ENCODE data around the gene CPAMD8.

CPAMD8 gene

GRCh38 chr19:16853066-16853465 is 173.5 kb downstream of the CPAMD8 start:
- Mint-ChIP-seq H3K4me1 (no peaks in the 10 kb centered on the region), H3K9me3 (no peaks in the 10 kb centered on the region), H3K27me3 (ENCODE audit: low read depth) (no peaks in the 10 kb centered on the region), H3K36me3 (ENCODE audit: low read depth) (peaks cover 71% of the 10 kb centered on the region), H3K4me3 (no peak overlapping the region), H3K27ac (no peak overlapping the region)
- TF ChIP-seq CTCF (IDR thresholded peaks at IDR 0.05; ENCODE audit: unreplicated experiment in 3 of 3): no peak

GRCh38 chr19:16851031-16851712 is 175.4 kb downstream of the CPAMD8 start:
- no peak for TF ChIP-seq CTCF (IDR thresholded peaks at IDR 0.05; ENCODE audit: unreplicated experiment in 3 of 3)
- Mint-ChIP-seq H3K4me1 (no peaks in the 10 kb centered on the region), H3K9me3 (no peaks in the 10 kb centered on the region), H3K27ac (no peak overlapping the region), H3K27me3 (ENCODE audit: low read depth) (no peaks in the 10 kb centered on the region), H3K4me3 (no peak overlapping the region), H3K36me3 (ENCODE audit: low read depth) (peaks cover 72% of the 10 kb centered on the region)

GRCh38 chr19:16850133-16850532 is 176.5 kb downstream of the CPAMD8 start:
- H3K4me1 Mint-ChIP-seq: no peaks in the 10 kb centered on the region
- H3K27ac Mint-ChIP-seq: no peak overlapping the region
- H3K27me3 Mint-ChIP-seq (ENCODE audit: low read depth): no peaks in the 10 kb centered on the region
- no peak overlapping the region for H3K4me3 Mint-ChIP-seq
- H3K36me3 Mint-ChIP-seq (ENCODE audit: low read depth): peaks cover 79% of the 10 kb centered on the region
- TF ChIP-seq CTCF (IDR thresholded peaks at IDR 0.05; ENCODE audit: unreplicated experiment in 3 of 3): no peak
- no peaks in the 10 kb centered on the region for H3K9me3 Mint-ChIP-seq

GRCh38 chr19:16849168-16849567 is 177.4 kb downstream of the CPAMD8 start:
- Mint-ChIP-seq H3K27ac (no peak overlapping the region), H3K4me3 (no peak overlapping the region), H3K27me3 (ENCODE audit: low read depth) (no peaks in the 10 kb centered on the region), H3K4me1 (no peaks in the 10 kb centered on the region), H3K9me3 (no peaks in the 10 kb centered on the region), H3K36me3 (ENCODE audit: low read depth) (peaks cover 79% of the 10 kb centered on the region)
- TF ChIP-seq CTCF (IDR thresholded peaks at IDR 0.05; ENCODE audit: unreplicated experiment in 3 of 3): no peak

GRCh38 chr19:16847430-16847829 is 179.2 kb downstream of the CPAMD8 start:
- Mint-ChIP-seq H3K4me3 (no peak overlapping the region), H3K9me3 (no peaks in the 10 kb centered on the region)
- no peak for TF ChIP-seq CTCF (IDR thresholded peaks at IDR 0.05; ENCODE audit: unreplicated experiment in 3 of 3)

GRCh38 chr19:16846901-16847300 is 179.7 kb downstream of the CPAMD8 start:
- Mint-ChIP-seq H3K27ac (no peak overlapping the region), H3K9me3 (no peaks in the 10 kb centered on the region), H3K4me1 (no peaks in the 10 kb centered on the region), H3K36me3 (ENCODE audit: low read depth) (peaks cover 74% of the 10 kb centered on the region), H3K4me3 (no peak overlapping the region), H3K27me3 (ENCODE audit: low read depth) (no peaks in the 10 kb centered on the region)
- no peak for TF ChIP-seq CTCF (IDR thresholded peaks at IDR 0.05; ENCODE audit: unreplicated experiment in 3 of 3)

More at GRCh38 chr19:16847430-16847829, 179.2 kb downstream of the CPAMD8 start:
- no peak overlapping the region for H3K27ac Mint-ChIP-seq
- H3K4me1 Mint-ChIP-seq: no peaks in the 10 kb centered on the region
- peaks cover 78% of the 10 kb centered on the region for H3K36me3 Mint-ChIP-seq (ENCODE audit: low read depth)
- H3K27me3 Mint-ChIP-seq (ENCODE audit: low read depth): no peaks in the 10 kb centered on the region

All from nephron (organoid).